Measurements from ENCODE around the gene ARMC2.

ARMC2 gene

GRCh38 chr6:108940741-108941140 is 92.5 kb downstream of the ARMC2 start:
- H3K4me1 ChIP-seq (ENCODE audit: control insufficient read depth, insufficient read depth, low read length, poor library complexity, severe bottlenecking) = peaks cover 5% of the 10 kb centered on the region
- H3K36me3 ChIP-seq (ENCODE audit: control insufficient read depth, insufficient read depth, low read length) = no peaks in the 10 kb centered on the region
- WGBS, 2 experiments (ENCODE audit: insufficient coverage in 2 of 2) = 89% methylated on average over 4 of the region's 5 CpGs; no CpG with 5 or more reads in 1 of the 2 experiments
- H3K9me3 ChIP-seq (ENCODE audit: control insufficient read depth, low read length) = no peaks in the 10 kb centered on the region
- H3K4me3 ChIP-seq (ENCODE audit: extremely low read depth, insufficient read depth, low read length, poor library complexity, severe bottlenecking) = no peak overlapping the region
- H3K27ac ChIP-seq (ENCODE audit: low read depth, low read length, severe bottlenecking) = no peak overlapping the region

GRCh38 chr6:108941281-108941680 is 93.1 kb downstream of the ARMC2 start:
- H3K9me3 ChIP-seq (ENCODE audit: control insufficient read depth, low read length) = no peaks in the 10 kb centered on the region
- no peak overlapping the region for H3K27ac ChIP-seq (ENCODE audit: low read depth, low read length, severe bottlenecking)
- H3K36me3 ChIP-seq (ENCODE audit: control insufficient read depth, insufficient read depth, low read length) = no peaks in the 10 kb centered on the region
- no CpG with 5 or more reads among the region's 1 CpG for WGBS, 2 experiments (ENCODE audit: insufficient coverage in 2 of 2)
- no peak overlapping the region for H3K4me3 ChIP-seq (ENCODE audit: extremely low read depth, insufficient read depth, low read length, poor library complexity, severe bottlenecking)
- peaks cover 5% of the 10 kb centered on the region for H3K4me1 ChIP-seq (ENCODE audit: control insufficient read depth, insufficient read depth, low read length, poor library complexity, severe bottlenecking)

GRCh38 chr6:108941859-108942258 is 93.6 kb downstream of the ARMC2 start:
- no peak overlapping the region for H3K4me3 ChIP-seq (ENCODE audit: extremely low read depth, insufficient read depth, low read length, poor library complexity, severe bottlenecking)
- WGBS, 2 experiments (ENCODE audit: insufficient coverage in 2 of 2) = 100% methylated on average over 2 of the region's 2 CpGs; no CpG with 5 or more reads in 1 of the 2 experiments

GRCh38 chr6:108942556-108943492 is 94.6 kb downstream of the ARMC2 start:
- no peak overlapping the region for H3K4me3 ChIP-seq (ENCODE audit: extremely low read depth, insufficient read depth, low read length, poor library complexity, severe bottlenecking)
- no peaks in the 10 kb centered on the region for H3K36me3 ChIP-seq (ENCODE audit: control insufficient read depth, insufficient read depth, low read length)
- H3K27ac ChIP-seq (ENCODE audit: low read depth, low read length, severe bottlenecking) = no peak overlapping the region
- H3K4me1 ChIP-seq (ENCODE audit: control insufficient read depth, insufficient read depth, low read length, poor library complexity, severe bottlenecking) = peaks cover 5% of the 10 kb centered on the region
- 80% methylated on average over 1 of the region's 9 CpGs; no CpG with 5 or more reads in 1 of the 2 experiments for WGBS, 2 experiments (ENCODE audit: insufficient coverage in 2 of 2)
- no peaks in the 10 kb centered on the region for H3K9me3 ChIP-seq (ENCODE audit: control insufficient read depth, low read length)

More at GRCh38 chr6:108941859-108942258, 93.6 kb downstream of the ARMC2 start:
- Histone ChIP-seq H3K27ac (ENCODE audit: low read depth, low read length, severe bottlenecking) (no peak overlapping the region), H3K9me3 (ENCODE audit: control insufficient read depth, low read length) (no peaks in the 10 kb centered on the region), H3K36me3 (ENCODE audit: control insufficient read depth, insufficient read depth, low read length) (no peaks in the 10 kb centered on the region), H3K4me1 (ENCODE audit: control insufficient read depth, insufficient read depth, low read length, poor library complexity, severe bottlenecking) (peaks cover 5% of the 10 kb centered on the region)

GRCh38 chr6:108944071-108944470 is 95.8 kb downstream of the ARMC2 start:
- H3K9me3 ChIP-seq (ENCODE audit: control insufficient read depth, low read length) = no peaks in the 10 kb centered on the region
- H3K4me3 ChIP-seq (ENCODE audit: extremely low read depth, insufficient read depth, low read length, poor library complexity, severe bottlenecking) = no peak overlapping the region
- H3K36me3 ChIP-seq (ENCODE audit: control insufficient read depth, insufficient read depth, low read length) = no peaks in the 10 kb centered on the region
- H3K27ac ChIP-seq (ENCODE audit: low read depth, low read length, severe bottlenecking) = no peak overlapping the region
- WGBS, 2 experiments (ENCODE audit: insufficient coverage in 2 of 2) = 75 to 83% methylated on average over 1 of the region's 1 CpG
- H3K4me1 ChIP-seq (ENCODE audit: control insufficient read depth, insufficient read depth, low read length, poor library complexity, severe bottlenecking) = peaks cover 8% of the 10 kb centered on the region

- Histone ChIP-seq H3K9me3 (ENCODE audit: control insufficient read depth, low read length) (no peaks in the 10 kb centered on the region), H3K36me3 (ENCODE audit: control insufficient read depth, insufficient read depth, low read length) (no peaks in the 10 kb centered on the region), H3K27ac (ENCODE audit: low read depth, low read length, severe bottlenecking) (no peak overlapping the region), H3K4me3 (ENCODE audit: extremely low read depth, insufficient read depth, low read length, poor library complexity, severe bottlenecking) (no peak overlapping the region), H3K4me1 (ENCODE audit: control insufficient read depth, insufficient read depth, low read length, poor library complexity, severe bottlenecking) (peaks cover 8% of the 10 kb centered on the region)
- 87 to 96% methylated on average over 4 to 5 of the region's 12 CpGs for WGBS, 2 experiments (ENCODE audit: insufficient coverage in 2 of 2)
These were observed 96.8 kb downstream of the ARMC2 start for GRCh38 chr6:108944707-108945680.

GRCh38 chr6:108945681-108946159 is 97.5 kb downstream of the ARMC2 start:
- Histone ChIP-seq H3K9me3 (ENCODE audit: control insufficient read depth, low read length) (no peaks in the 10 kb centered on the region), H3K27ac (ENCODE audit: low read depth, low read length, severe bottlenecking) (no peak overlapping the region), H3K36me3 (ENCODE audit: control insufficient read depth, insufficient read depth, low read length) (no peaks in the 10 kb centered on the region), H3K4me1 (ENCODE audit: control insufficient read depth, insufficient read depth, low read length, poor library complexity, severe bottlenecking) (peaks cover 8% of the 10 kb centered on the region), H3K4me3 (ENCODE audit: extremely low read depth, insufficient read depth, low read length, poor library complexity, severe bottlenecking) (no peak overlapping the region)
- 87 to 91% methylated on average over 10 of the region's 10 CpGs for WGBS, 2 experiments (ENCODE audit: insufficient coverage in 2 of 2)

GRCh38 chr6:108946695-108947094 is 98.5 kb downstream of the ARMC2 start:
- Histone ChIP-seq H3K4me3 (ENCODE audit: extremely low read depth, insufficient read depth, low read length, poor library complexity, severe bottlenecking) (no peak overlapping the region), H3K27ac (ENCODE audit: low read depth, low read length, severe bottlenecking) (no peak overlapping the region), H3K4me1 (ENCODE audit: control insufficient read depth, insufficient read depth, low read length, poor library complexity, severe bottlenecking) (peaks cover 8% of the 10 kb centered on the region), H3K36me3 (ENCODE audit: control insufficient read depth, insufficient read depth, low read length) (no peaks in the 10 kb centered on the region), H3K9me3 (ENCODE audit: control insufficient read depth, low read length) (no peaks in the 10 kb centered on the region)
- 83 to 93% methylated on average over 3 of the region's 3 CpGs for WGBS, 2 experiments (ENCODE audit: insufficient coverage in 2 of 2)

- peaks cover 8% of the 10 kb centered on the region for H3K4me1 ChIP-seq (ENCODE audit: control insufficient read depth, insufficient read depth, low read length, poor library complexity, severe bottlenecking)
These were observed 99.1 kb downstream of the ARMC2 start for GRCh38 chr6:108947114-108947854.

GRCh38 chr6:108948181-108948661 is 100.0 kb downstream of the ARMC2 start:
- H3K27ac ChIP-seq (ENCODE audit: low read depth, low read length, severe bottlenecking) = no peak overlapping the region
- H3K4me3 ChIP-seq (ENCODE audit: extremely low read depth, insufficient read depth, low read length, poor library complexity, severe bottlenecking) = no peak overlapping the region
- H3K9me3 ChIP-seq (ENCODE audit: control insufficient read depth, low read length) = no peaks in the 10 kb centered on the region
- H3K4me1 ChIP-seq (ENCODE audit: control insufficient read depth, insufficient read depth, low read length, poor library complexity, severe bottlenecking) = peaks cover 8% of the 10 kb centered on the region
- no peaks in the 10 kb centered on the region for H3K36me3 ChIP-seq (ENCODE audit: control insufficient read depth, insufficient read depth, low read length)
- 93 to 96% methylated on average over 6 to 7 of the region's 7 CpGs for WGBS, 2 experiments (ENCODE audit: insufficient coverage in 2 of 2)

More at GRCh38 chr6:108947114-108947854, 99.1 kb downstream of the ARMC2 start:
- Histone ChIP-seq H3K36me3 (ENCODE audit: control insufficient read depth, insufficient read depth, low read length) (no peaks in the 10 kb centered on the region), H3K4me3 (ENCODE audit: extremely low read depth, insufficient read depth, low read length, poor library complexity, severe bottlenecking) (no peak overlapping the region), H3K9me3 (ENCODE audit: control insufficient read depth, low read length) (no peaks in the 10 kb centered on the region), H3K27ac (ENCODE audit: low read depth, low read length, severe bottlenecking) (no peak overlapping the region)
- 89 to 100% methylated on average over 2 of the region's 5 CpGs for WGBS, 2 experiments (ENCODE audit: insufficient coverage in 2 of 2)

Data from mesodermal cell (in vitro differentiated cells).